Astrocyte (in vitro differentiated cells and primary cell): ENCODE results near the gene PIGB. TPM values are rescaled to one million over a fixed set of nuclear protein-coding genes. Genes with fewer than 3 reads are reported as not detected.

ENCODE experiments used
- DNase-seq: peaks from one replicate; pipeline ENCODE4 v3.0.0-alpha.2; 2010; ENCODE audit warnings: low read depth
- FAIRE-seq: peaks from 2 replicates; lab custom pipeline; 2011; peaks lifted over from hg19 to GRCh38; lab: Jason Lieb, UNC
- H2AFZ ChIP-seq: 2 replicates; pipeline ENCODE4 v1.6.0; 2012; ENCODE audit warnings: low read depth, low read length, inconsistent platforms
- H3K27ac ChIP-seq: 2 replicates; pipeline ENCODE4 v1.5.1; 2011; ENCODE audit warnings: low read depth, low read length, inconsistent platforms
- H3K27me3 ChIP-seq: 2 replicates; pipeline ENCODE4 v1.6.0; 2011; ENCODE audit warnings: low read length, inconsistent platforms; ENCODE audit not compliant: insufficient read depth
- H3K36me3 ChIP-seq: 2 replicates; pipeline ENCODE4 v1.5.1; 2011; ENCODE audit warnings: low read length, inconsistent platforms; ENCODE audit not compliant: insufficient read depth
- H3K4me1 ChIP-seq: 2 replicates; pipeline ENCODE4 v1.5.1; 2011; ENCODE audit warnings: low read length, inconsistent platforms; ENCODE audit not compliant: insufficient read depth
- H3K4me2 ChIP-seq: 2 replicates; pipeline ENCODE4 v1.6.0; 2012; ENCODE audit warnings: low read length, inconsistent platforms
- H3K4me3 ChIP-seq: 2 replicates; pipeline ENCODE4 v1.5.1; 2011; ENCODE audit warnings: low read depth, mild to moderate bottlenecking, low read length, inconsistent platforms; ENCODE audit not compliant: insufficient read depth
- H3K79me2 ChIP-seq: 2 replicates; pipeline ENCODE4 v1.6.0; 2012; ENCODE audit warnings: mild to moderate bottlenecking, low read length, inconsistent platforms; ENCODE audit not compliant: insufficient read depth
- H3K9ac ChIP-seq: 2 replicates; pipeline ENCODE4 v1.6.0; 2012; ENCODE audit warnings: mild to moderate bottlenecking, low read length, inconsistent platforms
- H3K9me3 ChIP-seq: 2 replicates; pipeline ENCODE4 v1.5.1; 2012; ENCODE audit warnings: low read depth, mild to moderate bottlenecking, low read length, inconsistent platforms; ENCODE audit not compliant: insufficient read depth
- H4K20me1 ChIP-seq: 2 replicates; pipeline ENCODE4 v1.6.0; 2012; ENCODE audit warnings: low read length, inconsistent platforms; ENCODE audit not compliant: insufficient read depth
- H3K27ac Mint-ChIP-seq: one replicate; pipeline ENCODE4 v1.8.0; 2021; ENCODE audit warnings: mild to moderate bottlenecking, mixed read lengths; ENCODE audit not compliant: unreplicated experiment
- H3K27me3 Mint-ChIP-seq: one replicate; pipeline ENCODE4 v1.8.0; 2021; ENCODE audit warnings: low read depth, mixed read lengths; ENCODE audit not compliant: unreplicated experiment
- H3K36me3 Mint-ChIP-seq: one replicate; pipeline ENCODE4 v1.8.0; 2021; ENCODE audit warnings: low read depth, mixed read lengths; ENCODE audit not compliant: unreplicated experiment
- H3K4me1 Mint-ChIP-seq: one replicate; pipeline ENCODE4 v1.8.0; 2021; ENCODE audit warnings: low read depth, mixed read lengths; ENCODE audit not compliant: unreplicated experiment
- H3K4me3 Mint-ChIP-seq: one replicate; pipeline ENCODE4 v1.8.0; 2021; ENCODE audit warnings: mild to moderate bottlenecking, moderate library complexity, mixed read lengths; ENCODE audit not compliant: unreplicated experiment
- H3K9me3 Mint-ChIP-seq: one replicate; pipeline ENCODE4 v1.8.0; 2021; ENCODE audit warnings: mild to moderate bottlenecking, mixed read lengths; ENCODE audit not compliant: unreplicated experiment
- CTCF ChIP-seq: IDR thresholded peaks from 2 replicates; pipeline ENCODE4 v1.5.1; 2011; ENCODE audit warnings: low read depth, mild to moderate bottlenecking, inconsistent platforms, low read length, moderate library complexity; ENCODE audit not compliant: insufficient read depth
- EZH2 ChIP-seq: IDR thresholded peaks from 2 replicates; pipeline ENCODE4 v1.6.1; 2012; ENCODE audit warnings: mild to moderate bottlenecking, low read length, inconsistent platforms; ENCODE audit not compliant: insufficient read depth
- total RNA-seq: library from RNA; stranded (reverse); gene quantifications from 2 replicates; pipeline ENCODE4 v1.2.1, GENCODE V29; 2021

Gene PIGB
- total RNA-seq, 1 donor from 2014 or later = 10.6 TPM

DNA sequence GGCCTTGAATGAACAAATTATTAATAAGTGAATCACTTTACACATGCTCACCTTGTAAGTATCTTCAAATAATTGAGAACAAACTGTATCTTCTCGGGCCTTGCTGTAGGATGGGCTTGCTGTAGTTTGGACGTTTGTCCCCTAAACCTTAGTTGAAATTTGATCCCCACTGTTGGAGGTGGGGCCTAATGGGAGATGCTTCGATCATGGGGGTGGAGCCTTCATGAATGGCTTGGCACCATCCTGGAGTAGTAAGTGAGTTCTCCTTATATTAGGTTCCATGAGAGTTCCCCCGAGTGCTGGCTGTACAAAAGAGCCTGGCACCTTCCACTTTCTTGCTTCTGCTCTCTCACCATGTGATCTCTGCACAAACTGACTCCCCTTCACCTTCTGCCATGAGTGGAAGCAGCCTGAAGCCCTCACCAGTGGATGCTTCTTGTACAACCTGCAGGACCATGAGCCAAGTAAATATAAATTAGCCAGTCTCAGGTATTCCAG is 29.3 kb downstream of the PIGB start:
- TF ChIP-seq EZH2 (no peak), CTCF (no peak)
- Mint-ChIP-seq H3K4me3 (no peak overlapping the region), H3K27ac (no peak overlapping the region), H3K27me3 (no peaks in the 10 kb centered on the region), H3K36me3 (peaks cover 6% of the 10 kb centered on the region), H3K9me3 (no peaks in the 10 kb centered on the region), H3K4me1 (peaks cover 5% of the 10 kb centered on the region)
- Histone ChIP-seq H3K27ac (no peak overlapping the region), H3K79me2 (no peaks in the 10 kb centered on the region), H3K4me1 (no peaks in the 10 kb centered on the region), H4K20me1 (no peaks in the 10 kb centered on the region), H3K27me3 (no peaks in the 10 kb centered on the region), H3K9ac (no peak overlapping the region), H3K4me2 (no peak overlapping the region), H2AFZ (no peak overlapping the region), H3K36me3 (peaks cover 2% of the 10 kb centered on the region), H3K4me3 (no peak overlapping the region), H3K9me3 (no peaks in the 10 kb centered on the region)
- DNase-seq (no peak), FAIRE-seq (no peak)

- Histone ChIP-seq H4K20me1 (no peaks in the 10 kb centered on the region), H3K4me1 (no peaks in the 10 kb centered on the region), H3K9ac (no peak overlapping the region), H3K4me3 (no peak overlapping the region), H3K4me2 (no peak overlapping the region), H3K36me3 (peaks cover 2% of the 10 kb centered on the region), H2AFZ (no peak overlapping the region), H3K79me2 (no peaks in the 10 kb centered on the region), H3K27ac (no peak overlapping the region), H3K27me3 (no peaks in the 10 kb centered on the region), H3K9me3 (no peaks in the 10 kb centered on the region)
- TF ChIP-seq EZH2 = no peak
- TF ChIP-seq CTCF = no peak
- DNase-seq (no peak), FAIRE-seq (no peak)
- Mint-ChIP-seq H3K27me3 (no peaks in the 10 kb centered on the region), H3K4me3 (no peak overlapping the region), H3K27ac (no peak overlapping the region), H3K9me3 (no peaks in the 10 kb centered on the region), H3K36me3 (peaks cover 6% of the 10 kb centered on the region), H3K4me1 (peaks cover 2% of the 10 kb centered on the region)
These were observed 30.3 kb downstream of the PIGB start for GRCh38 chr15:55349282-55349681.

DNA sequence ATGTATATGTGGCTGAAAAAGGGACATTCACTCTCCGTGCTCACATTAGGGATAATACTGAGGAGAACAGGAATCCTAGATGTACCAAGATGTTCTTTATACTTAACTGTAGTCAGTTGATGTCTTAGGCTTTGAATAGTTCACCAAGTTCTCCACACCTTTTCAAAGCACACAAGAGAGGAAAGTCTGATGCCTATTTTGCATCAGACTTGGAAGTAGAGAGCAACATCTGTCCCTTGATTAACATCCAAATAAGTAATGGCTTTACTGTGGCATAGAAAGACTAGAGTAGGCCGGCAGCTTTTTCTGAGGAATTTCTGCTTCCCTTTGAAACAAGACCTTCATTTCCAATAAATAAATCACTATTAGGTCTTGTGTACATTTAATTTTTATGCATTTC is 34.0 kb downstream of the PIGB start:
- Histone ChIP-seq H3K27ac (no peak overlapping the region), H3K79me2 (no peaks in the 10 kb centered on the region), H3K4me2 (no peak overlapping the region), H3K27me3 (no peaks in the 10 kb centered on the region), H3K9me3 (no peaks in the 10 kb centered on the region), H3K9ac (no peak overlapping the region), H3K36me3 (peaks cover 2% of the 10 kb centered on the region), H3K4me3 (no peak overlapping the region), H2AFZ (no peak overlapping the region), H4K20me1 (no peaks in the 10 kb centered on the region), H3K4me1 (no peaks in the 10 kb centered on the region)
- FAIRE-seq (no peak), DNase-seq (no peak)
- Mint-ChIP-seq H3K27me3 (no peaks in the 10 kb centered on the region), H3K4me1 (no peaks in the 10 kb centered on the region), H3K9me3 (no peaks in the 10 kb centered on the region), H3K27ac (no peak overlapping the region), H3K36me3 (peaks cover 5% of the 10 kb centered on the region), H3K4me3 (no peak overlapping the region)
- TF ChIP-seq EZH2 = no peak
- no peak for TF ChIP-seq CTCF
